ENCODE data around the gene DNAH17.

Gene DNAH17

GRCh38 chr17:78374631-78375274 is 202.4 kb downstream of the DNAH17 start:
- no peak for TF ChIP-seq ARNTL (CRISPR knock-in tag; IDR thresholded peaks at IDR 0.05; ENCODE audit: borderline replicate concordance, low read depth)
- no peak for TF ChIP-seq RARB (CRISPR knock-in tag; IDR thresholded peaks at IDR 0.05)

GRCh38 chr17:78374189-78374588 is 203.0 kb downstream of the DNAH17 start:
- no peak for TF ChIP-seq ZNF8 (CRISPR knock-in tag; IDR thresholded peaks at IDR 0.05)
- no peak for TF ChIP-seq ZFP30 (CRISPR knock-in tag; IDR thresholded peaks at IDR 0.05)
- no peak for TF ChIP-seq ZFP3 (CRISPR knock-in tag; IDR thresholded peaks at IDR 0.05)
- TF ChIP-seq, protein P1, sequence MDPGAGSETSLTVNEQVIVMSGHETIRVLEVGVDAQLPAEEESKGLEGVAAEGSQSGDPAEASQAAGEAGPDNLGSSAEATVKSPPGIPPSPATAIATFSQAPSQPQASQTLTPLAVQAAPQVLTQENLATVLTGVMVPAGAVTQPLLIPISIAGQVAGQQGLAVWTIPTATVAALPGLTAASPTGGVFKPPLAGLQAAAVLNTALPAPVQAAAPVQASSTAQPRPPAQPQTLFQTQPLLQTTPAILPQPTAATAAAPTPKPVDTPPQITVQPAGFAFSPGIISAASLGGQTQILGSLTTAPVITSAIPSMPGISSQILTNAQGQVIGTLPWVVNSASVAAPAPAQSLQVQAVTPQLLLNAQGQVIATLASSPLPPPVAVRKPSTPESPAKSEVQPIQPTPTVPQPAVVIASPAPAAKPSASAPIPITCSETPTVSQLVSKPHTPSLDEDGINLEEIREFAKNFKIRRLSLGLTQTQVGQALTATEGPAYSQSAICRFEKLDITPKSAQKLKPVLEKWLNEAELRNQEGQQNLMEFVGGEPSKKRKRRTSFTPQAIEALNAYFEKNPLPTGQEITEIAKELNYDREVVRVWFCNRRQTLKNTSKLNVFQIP (CRISPR knock-in tag; IDR thresholded peaks at IDR 0.05; ENCODE audit: borderline replicate concordance, low read depth), result no peak
- TF ChIP-seq RARB (CRISPR knock-in tag; IDR thresholded peaks at IDR 0.05), result no peak
- TF ChIP-seq, protein P2, sequence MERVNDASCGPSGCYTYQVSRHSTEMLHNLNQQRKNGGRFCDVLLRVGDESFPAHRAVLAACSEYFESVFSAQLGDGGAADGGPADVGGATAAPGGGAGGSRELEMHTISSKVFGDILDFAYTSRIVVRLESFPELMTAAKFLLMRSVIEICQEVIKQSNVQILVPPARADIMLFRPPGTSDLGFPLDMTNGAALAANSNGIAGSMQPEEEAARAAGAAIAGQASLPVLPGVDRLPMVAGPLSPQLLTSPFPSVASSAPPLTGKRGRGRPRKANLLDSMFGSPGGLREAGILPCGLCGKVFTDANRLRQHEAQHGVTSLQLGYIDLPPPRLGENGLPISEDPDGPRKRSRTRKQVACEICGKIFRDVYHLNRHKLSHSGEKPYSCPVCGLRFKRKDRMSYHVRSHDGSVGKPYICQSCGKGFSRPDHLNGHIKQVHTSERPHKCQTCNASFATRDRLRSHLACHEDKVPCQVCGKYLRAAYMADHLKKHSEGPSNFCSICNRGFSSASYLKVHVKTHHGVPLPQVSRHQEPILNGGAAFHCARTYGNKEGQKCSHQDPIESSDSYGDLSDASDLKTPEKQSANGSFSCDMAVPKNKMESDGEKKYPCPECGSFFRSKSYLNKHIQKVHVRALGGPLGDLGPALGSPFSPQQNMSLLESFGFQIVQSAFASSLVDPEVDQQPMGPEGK (CRISPR knock-in tag; IDR thresholded peaks at IDR 0.05; ENCODE audit: borderline replicate concordance), result no peak
- no peak for TF ChIP-seq TCF4 (CRISPR knock-in tag; IDR thresholded peaks at IDR 0.05; ENCODE audit: borderline replicate concordance)
- no peak for TF ChIP-seq ZC3H10 (CRISPR knock-in tag; IDR thresholded peaks at IDR 0.05)
- ATAC-seq, result no peak

More at GRCh38 chr17:78374631-78375274, 202.4 kb downstream of the DNAH17 start:
- ATAC-seq, result peak; percentile 49

Measured in SK-N-SH treated with all-trans-retinoic acid at 6 μM for 48 hours (cell line).